ENCODE data around the gene ITGA11.

DNA sequence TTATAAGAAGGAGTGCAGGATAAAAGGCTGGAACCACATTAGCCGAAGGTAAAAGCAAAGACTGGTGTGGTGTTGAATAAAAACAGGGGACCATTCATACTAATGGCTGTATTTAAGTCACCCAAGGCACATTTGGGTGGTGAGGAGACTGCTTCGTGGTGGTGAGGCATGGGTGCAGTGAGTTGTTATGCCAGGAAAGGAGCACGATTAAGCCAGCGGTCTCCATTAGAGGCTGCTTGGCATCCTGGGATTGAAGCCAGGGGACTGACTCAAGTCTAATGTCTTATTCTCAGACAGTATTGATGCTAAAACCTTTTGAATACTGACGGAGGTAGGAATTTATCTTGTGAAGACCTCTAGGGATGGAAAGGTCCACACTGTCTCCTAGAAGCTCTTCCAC, 132.5 kb downstream of the ITGA11 start:
- TF ChIP-seq, protein P1, sequence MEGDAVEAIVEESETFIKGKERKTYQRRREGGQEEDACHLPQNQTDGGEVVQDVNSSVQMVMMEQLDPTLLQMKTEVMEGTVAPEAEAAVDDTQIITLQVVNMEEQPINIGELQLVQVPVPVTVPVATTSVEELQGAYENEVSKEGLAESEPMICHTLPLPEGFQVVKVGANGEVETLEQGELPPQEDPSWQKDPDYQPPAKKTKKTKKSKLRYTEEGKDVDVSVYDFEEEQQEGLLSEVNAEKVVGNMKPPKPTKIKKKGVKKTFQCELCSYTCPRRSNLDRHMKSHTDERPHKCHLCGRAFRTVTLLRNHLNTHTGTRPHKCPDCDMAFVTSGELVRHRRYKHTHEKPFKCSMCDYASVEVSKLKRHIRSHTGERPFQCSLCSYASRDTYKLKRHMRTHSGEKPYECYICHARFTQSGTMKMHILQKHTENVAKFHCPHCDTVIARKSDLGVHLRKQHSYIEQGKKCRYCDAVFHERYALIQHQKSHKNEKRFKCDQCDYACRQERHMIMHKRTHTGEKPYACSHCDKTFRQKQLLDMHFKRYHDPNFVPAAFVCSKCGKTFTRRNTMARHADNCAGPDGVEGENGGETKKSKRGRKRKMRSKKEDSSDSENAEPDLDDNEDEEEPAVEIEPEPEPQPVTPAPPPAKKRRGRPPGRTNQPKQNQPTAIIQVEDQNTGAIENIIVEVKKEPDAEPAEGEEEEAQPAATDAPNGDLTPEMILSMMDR (IDR thresholded peaks at IDR 0.05; ENCODE audit: low read length): no peak
- TF ChIP-seq EZH2 (IDR thresholded peaks at IDR 0.05; ENCODE audit: borderline replicate concordance, low read length): no peak

Data from OCI-LY1 (cell line).